CD14-positive monocyte (primary cell): ENCODE results near the gene ARAP2. TPM values are rescaled to one million over a fixed set of nuclear protein-coding genes. Genes with fewer than 3 reads are reported as not detected.

Experiments
- DNase-seq, 3 donors: peaks; one replicate each; pipeline ENCODE4 v3.0.0-alpha.2; 2011 to 2022
- H2AFZ ChIP-seq: 2 replicates; pipeline ENCODE4 v1.6.0; 2012; ENCODE audit warnings: mild to moderate bottlenecking, low read depth, low read length, inconsistent platforms; ENCODE audit not compliant: insufficient read depth, poor library complexity, severe bottlenecking
- H3K27ac ChIP-seq, 2 donors: 1 replicate in 1 of 2; 2 replicates in 1 of 2; pipeline ENCODE4 v1.5.1; 2012 to 2013; ENCODE audit warnings: low read length in 2 of 2, control low read depth in 1 of 2, inconsistent platforms in 1 of 2, low read depth in 1 of 2, mild to moderate bottlenecking in 1 of 2
- H3K27me3 ChIP-seq, 2 donors: one replicate each; pipeline versions ENCODE4 v1.6.0 to v1.6.1; 2011 to 2013; ENCODE audit warnings: low read length in 2 of 2; ENCODE audit not compliant: control insufficient read depth in 2 of 2, insufficient read depth in 2 of 2
- H3K36me3 ChIP-seq, 2 donors: replicated peaks in 1 of 2; 1 replicate in 1 of 2; 2 replicates in 1 of 2; pipeline versions ENCODE4 v1.5.1 to v1.6.1; 2012 to 2013; ENCODE audit warnings: low read length in 2 of 2, control low read depth in 1 of 2, inconsistent platforms in 1 of 2, mild to moderate bottlenecking in 1 of 2; ENCODE audit not compliant: insufficient read depth in 2 of 2, control insufficient read depth in 1 of 2
- H3K4me1 ChIP-seq, 2 donors: 1 replicate in 1 of 2; 2 replicates in 1 of 2; pipeline versions ENCODE4 v1.5.1 to v1.6.1; 2012 to 2013; ENCODE audit warnings: low read length in 2 of 2, control low read depth in 1 of 2, inconsistent platforms in 1 of 2, mild to moderate bottlenecking in 1 of 2, moderate library complexity in 1 of 2; ENCODE audit not compliant: insufficient read depth in 2 of 2, control insufficient read depth in 1 of 2
- H3K4me2 ChIP-seq: replicated peaks from 2 replicates; pipeline ENCODE3; 2012; ENCODE audit warnings: low read length, moderate library complexity, mild to moderate bottlenecking; ENCODE audit not compliant: poor library complexity, severe bottlenecking; ENCODE audit errors: extremely low read depth
- H3K4me3 ChIP-seq, 3 experiments: fragments of 200-600 bp in 1 of 3; sonication (generic) in 1 of 3; replicated peaks in 1 of 3; 1 replicate in 2 of 3; 2 replicates in 1 of 3; pipeline ENCODE4 v1.5.1; 2011 to 2013; ENCODE audit warnings: low read length in 3 of 3, mild to moderate bottlenecking in 3 of 3, control low read depth in 2 of 3, low read depth in 2 of 3, inconsistent platforms in 1 of 3, moderate library complexity in 1 of 3
- H3K79me2 ChIP-seq: 2 replicates; pipeline ENCODE4 v1.6.0; 2012; ENCODE audit warnings: mild to moderate bottlenecking, control low read depth, inconsistent platforms, low read length, moderate library complexity; ENCODE audit not compliant: insufficient read depth
- H3K9ac ChIP-seq: 2 replicates; pipeline ENCODE4 v1.6.0; 2017; ENCODE audit warnings: low read length, mild to moderate bottlenecking; ENCODE audit not compliant: insufficient read depth, poor library complexity, severe bottlenecking
- H3K9me3 ChIP-seq, 2 donors: replicated peaks in 1 of 2; 1 replicate in 1 of 2; 2 replicates in 1 of 2; pipeline versions ENCODE4 v1.5.1 to v1.6.1; 2012 to 2013; ENCODE audit warnings: low read length in 2 of 2, control low read depth in 1 of 2; ENCODE audit not compliant: control insufficient read depth in 1 of 2, insufficient read depth in 1 of 2
- H4K20me1 ChIP-seq: 2 replicates; pipeline ENCODE4 v1.6.0; 2012; ENCODE audit warnings: mild to moderate bottlenecking, low read length, control low read depth, moderate library complexity; ENCODE audit not compliant: insufficient read depth
- H3K27ac Mint-ChIP-seq, 7 donors: one replicate each; pipeline ENCODE4 v1.8.0; 2020; ENCODE audit warnings: mild to moderate bottlenecking in 7 of 7, mixed read lengths in 7 of 7, moderate library complexity in 6 of 7, inconsistent platforms in 2 of 7
- H3K27me3 Mint-ChIP-seq, 3 donors: one replicate each; pipeline ENCODE4 v1.8.0; 2021 to 2022; ENCODE audit warnings: low read depth in 3 of 3, mild to moderate bottlenecking in 3 of 3, mixed read lengths in 3 of 3, moderate library complexity in 3 of 3, inconsistent platforms in 1 of 3
- H3K36me3 Mint-ChIP-seq, 2 donors: one replicate each; pipeline ENCODE4 v1.8.0; 2020; ENCODE audit warnings: mixed read lengths in 2 of 2, inconsistent platforms in 1 of 2, mild to moderate bottlenecking in 1 of 2
- H3K4me1 Mint-ChIP-seq: one replicate; pipeline ENCODE4 v1.8.0; 2020; ENCODE audit warnings: mild to moderate bottlenecking, mixed read lengths
- H3K4me3 Mint-ChIP-seq, 2 donors: one replicate each; pipeline ENCODE4 v1.8.0; 2020; ENCODE audit warnings: mild to moderate bottlenecking in 2 of 2, mixed read lengths in 2 of 2, moderate library complexity in 1 of 2
- H3K9me3 Mint-ChIP-seq, 7 donors: one replicate each; pipeline ENCODE4 v1.8.0; 2020 to 2022; ENCODE audit warnings: mixed read lengths in 7 of 7, mild to moderate bottlenecking in 6 of 7, moderate library complexity in 6 of 7, inconsistent platforms in 2 of 7
- CTCF ChIP-seq: fragments of 200-600 bp; IDR thresholded peaks from one replicate; pipeline ENCODE4 v1.8.0; 2022; ENCODE audit warnings: antibody characterized with exemption, mild to moderate bottlenecking
- WGBS: methylation state at CpG from one replicate; pipeline ENCODE4 v1.1.5; 2013; ENCODE audit warnings: missing lambda C conversion rate; ENCODE audit not compliant: insufficient coverage; 5-methylcytosine and 5-hydroxymethylcytosine counted together
- intact Hi-C, 2 donors: fragments of 100-400 bp; cut with micrococcal nuclease; formaldehyde crosslinking; loops; one replicate each; pipeline versions ENCODE4 v1.15.0 to v1.15.1; 2023
- polyA plus RNA-seq, 3 donors: library from polyadenylated mRNA; depleted of rRNA in 1 of 3; unstranded in 2 of 3; stranded (reverse) in 1 of 3; fragments of 300-500 nt in 2 of 3; fragments of >200 nt in 1 of 3; fragmentation: Illumina TruSeq in 2 of 3; gene quantifications; 1 replicate in 2 of 3; 2 replicates in 1 of 3; pipeline ENCODE4 v1.2.3, GENCODE V29; 2012 to 2021

Gene ARAP2
- polyA plus RNA-seq, 3 donors = 4.6 to 17.7 (median 5.6) TPM

- peaks cover 24 to 29% of the 10 kb centered on the region in 2 donors for H3K4me1 ChIP-seq
- 20% methylated on average over 2 of the region's 2 CpGs for WGBS
- peaks cover 31% of the 10 kb centered on the region for H3K4me1 Mint-ChIP-seq
These were observed 10.1 kb upstream of the ARAP2 start for GRCh38 chr4:36254371-36254770.

GRCh38 chr4:36251983-36252382, 7.7 kb upstream of the ARAP2 start:
- H3K4me3 ChIP-seq = no peak overlapping the region
- H3K79me2 ChIP-seq = no peaks in the 10 kb centered on the region
- WGBS = no CpG with 5 or more reads among the region's 2 CpGs
- H3K36me3 ChIP-seq = no peaks in the 10 kb centered on the region
- no peak overlapping the region for H3K4me2 ChIP-seq
- Mint-ChIP-seq H3K4me3 (no peak overlapping the region), H3K9me3 (no peaks in the 10 kb centered on the region), H3K4me1 (peaks cover 31% of the 10 kb centered on the region), H3K36me3 (no peaks in the 10 kb centered on the region), H3K27me3 (peaks cover 0 to 1% (median 0%) of the 10 kb centered on the region in 3 donors), H3K27ac (no peak overlapping the region)
- TF ChIP-seq CTCF = no peak
- H3K9ac ChIP-seq = no peak overlapping the region
- no peak overlapping the region for H2AFZ ChIP-seq
- peaks cover 24 to 29% of the 10 kb centered on the region in 2 donors for H3K4me1 ChIP-seq
- intact Hi-C loops = no loop called here
- no peak for DNase-seq
- no peaks in the 10 kb centered on the region for H3K27me3 ChIP-seq
- no peak overlapping the region for H3K27ac ChIP-seq
- H3K9me3 ChIP-seq = no peaks in the 10 kb centered on the region
- H4K20me1 ChIP-seq = no peaks in the 10 kb centered on the region

More at GRCh38 chr4:36254371-36254770, 10.1 kb upstream of the ARAP2 start:
- H3K27me3 Mint-ChIP-seq = no peaks in the 10 kb centered on the region
- Histone ChIP-seq H3K9ac (no peak overlapping the region), H3K9me3 (no peaks in the 10 kb centered on the region), H3K27ac (peak overlapping the region in 1 of 2 donors; percentile 36), H3K4me3 (peak overlapping the region in 1 of 3 experiments; percentile 17), H3K27me3 (no peaks in the 10 kb centered on the region), H4K20me1 (no peaks in the 10 kb centered on the region), H2AFZ (peak overlapping the region; percentile 19), H3K36me3 (no peaks in the 10 kb centered on the region), H3K79me2 (no peaks in the 10 kb centered on the region), H3K4me2 (no peak overlapping the region)
- intact Hi-C loops = no loop called here
- H3K36me3 Mint-ChIP-seq = no peaks in the 10 kb centered on the region
- TF ChIP-seq CTCF = no peak
- peak overlapping the region; percentile 22 to 35 for H3K4me3 Mint-ChIP-seq
- peak overlapping the region; percentile 7 to 76 (median 53) for H3K27ac Mint-ChIP-seq
- DNase-seq = no peak
- H3K9me3 Mint-ChIP-seq = no peaks in the 10 kb centered on the region
